GM12875 (cell line): ENCODE data around the gene AMT.

ENCODE experiments used
- H3K4me3 ChIP-seq: one replicate; pipeline ENCODE4 v1.5.1; 2011; ENCODE audit warnings: low read depth, low read length, control low read depth
- TF ChIP-seq, protein P1 (sequence below): IDR thresholded peaks from 2 replicates; pipeline ENCODE4 v1.5.1; 2011; ENCODE audit warnings: low read depth, mild to moderate bottlenecking, control low read depth, inconsistent platforms, low read length, moderate library complexity, borderline replicate concordance; ENCODE audit not compliant: insufficient read depth

The AMT gene

DNA sequence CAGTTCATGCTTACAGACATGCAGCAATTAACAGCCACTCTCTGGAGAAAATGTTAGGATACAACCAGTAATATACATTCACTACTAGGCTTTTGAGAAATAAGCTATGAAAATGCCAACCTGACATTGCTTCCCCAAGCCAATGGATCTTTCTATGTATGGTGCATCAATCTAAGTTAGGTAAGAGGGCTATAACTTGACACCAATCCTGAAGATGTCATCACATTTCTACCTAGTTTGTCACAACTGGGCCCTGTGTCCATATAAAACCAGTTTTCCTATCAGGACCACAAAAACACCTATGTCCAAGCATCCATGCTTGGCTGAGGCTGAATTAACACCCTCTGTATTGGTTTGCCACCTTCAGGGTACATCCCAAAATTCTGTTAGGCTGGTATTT, 50.3 kb downstream of the AMT start:
- no peak overlapping the region for H3K4me3 ChIP-seq
- TF ChIP-seq, protein P1, sequence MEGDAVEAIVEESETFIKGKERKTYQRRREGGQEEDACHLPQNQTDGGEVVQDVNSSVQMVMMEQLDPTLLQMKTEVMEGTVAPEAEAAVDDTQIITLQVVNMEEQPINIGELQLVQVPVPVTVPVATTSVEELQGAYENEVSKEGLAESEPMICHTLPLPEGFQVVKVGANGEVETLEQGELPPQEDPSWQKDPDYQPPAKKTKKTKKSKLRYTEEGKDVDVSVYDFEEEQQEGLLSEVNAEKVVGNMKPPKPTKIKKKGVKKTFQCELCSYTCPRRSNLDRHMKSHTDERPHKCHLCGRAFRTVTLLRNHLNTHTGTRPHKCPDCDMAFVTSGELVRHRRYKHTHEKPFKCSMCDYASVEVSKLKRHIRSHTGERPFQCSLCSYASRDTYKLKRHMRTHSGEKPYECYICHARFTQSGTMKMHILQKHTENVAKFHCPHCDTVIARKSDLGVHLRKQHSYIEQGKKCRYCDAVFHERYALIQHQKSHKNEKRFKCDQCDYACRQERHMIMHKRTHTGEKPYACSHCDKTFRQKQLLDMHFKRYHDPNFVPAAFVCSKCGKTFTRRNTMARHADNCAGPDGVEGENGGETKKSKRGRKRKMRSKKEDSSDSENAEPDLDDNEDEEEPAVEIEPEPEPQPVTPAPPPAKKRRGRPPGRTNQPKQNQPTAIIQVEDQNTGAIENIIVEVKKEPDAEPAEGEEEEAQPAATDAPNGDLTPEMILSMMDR = no peak

DNA sequence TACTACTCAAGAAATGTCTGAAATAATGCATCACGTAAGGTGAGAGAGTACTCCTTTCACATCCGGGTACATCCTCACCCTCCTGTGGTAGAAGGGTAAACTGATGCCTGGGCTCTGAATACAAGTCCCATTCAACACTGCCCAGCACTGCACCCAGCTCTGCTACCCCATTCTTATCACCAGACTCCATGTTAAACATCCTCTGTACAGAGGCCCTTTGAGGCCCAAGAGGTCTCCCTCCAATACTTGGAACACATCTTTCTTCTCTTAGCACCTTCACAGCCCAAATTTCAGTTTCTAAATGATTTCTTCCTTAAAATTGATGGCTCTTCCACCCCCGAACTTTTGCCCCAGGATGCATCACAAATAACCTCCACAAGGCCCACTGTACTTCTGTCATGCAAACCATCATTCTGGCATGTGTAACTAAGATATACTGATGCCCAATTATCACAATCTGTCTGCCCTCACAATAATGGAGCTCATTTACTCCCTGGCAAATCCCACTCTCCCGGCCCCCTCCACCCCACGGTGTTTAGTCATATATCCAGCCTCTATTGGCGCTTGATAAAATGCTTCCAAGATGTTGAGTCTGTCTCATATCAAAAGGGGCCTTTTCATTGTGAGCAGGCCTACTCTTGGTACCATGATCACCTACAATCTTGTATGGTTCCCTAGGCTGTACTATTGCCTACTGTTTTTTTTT, 51.5 kb downstream of the AMT start:
- no peak overlapping the region for H3K4me3 ChIP-seq
- TF ChIP-seq, protein P1 = no peak
